Neural cell (in vitro differentiated cells): ENCODE results near the gene ZSWIM5. TPM values are rescaled to one million over a fixed set of nuclear protein-coding genes. Genes with fewer than 3 reads are reported as not detected.

Experiments used
- H2AFZ ChIP-seq: fragments of 200-600, 300-800 bp; sonication (generic), shearing (Covaris generic); 2 replicates; pipeline ENCODE4 v1.6.0; 2014; ENCODE audit warnings: low read depth, mild to moderate bottlenecking, antibody characterized with exemption, low read length, moderate library complexity
- H3F3A ChIP-seq: fragments of 200-600 bp; shearing (Covaris generic); 2 replicates; pipeline ENCODE4 v1.6.1; 2016; ENCODE audit warnings: mild to moderate bottlenecking, moderate library complexity, mixed read lengths, antibody characterized with exemption, low read length; ENCODE audit not compliant: insufficient read depth, poor library complexity, severe bottlenecking
- H3K27ac ChIP-seq: fragments of 200-600, 300-800 bp; sonication (generic), shearing (Covaris generic); 2 replicates; pipeline ENCODE4 v1.5.1; 2014; ENCODE audit warnings: mild to moderate bottlenecking, low read length, moderate library complexity
- H3K27me3 ChIP-seq: fragments of 300-800, 200-600 bp; sonication (generic), shearing (Covaris generic); 2 replicates; pipeline ENCODE4 v1.6.0; 2014; ENCODE audit warnings: mild to moderate bottlenecking, low read depth, low read length, moderate library complexity; ENCODE audit not compliant: insufficient read depth
- H3K36me3 ChIP-seq: fragments of 300-800, 200-600 bp; sonication (generic), shearing (Covaris generic); 2 replicates; pipeline ENCODE4 v1.5.1; 2014; ENCODE audit warnings: mild to moderate bottlenecking, antibody characterized with exemption, low read length, moderate library complexity; ENCODE audit not compliant: insufficient read depth
- H3K4me2 ChIP-seq: fragments of 300-800, 200-600 bp; sonication (generic), shearing (Covaris generic); 2 replicates; pipeline ENCODE4 v1.6.0; 2014; ENCODE audit warnings: mild to moderate bottlenecking, low read length
- H3K4me3 ChIP-seq: fragments of 300-800, 200-600 bp; sonication (generic), shearing (Covaris generic); 2 replicates; pipeline ENCODE4 v1.5.1; 2014; ENCODE audit warnings: mild to moderate bottlenecking, low read length, moderate library complexity
- H3K79me2 ChIP-seq: fragments of 200-600 bp; shearing (Covaris generic); replicated peaks from 2 replicates; pipeline ENCODE4 v1.6.0; 2014; ENCODE audit warnings: mild to moderate bottlenecking, low read length, moderate library complexity; ENCODE audit not compliant: insufficient read depth
- H3K9ac ChIP-seq: fragments of 300-800, 200-600 bp; sonication (generic), shearing (Covaris generic); 2 replicates; pipeline ENCODE4 v1.6.1; 2016; ENCODE audit warnings: mild to moderate bottlenecking, low read length, mixed read lengths
- H3K9me2 ChIP-seq: fragments of 200-600 bp; shearing (Covaris generic); 2 replicates; pipeline ENCODE4 v1.6.1; 2016; ENCODE audit warnings: mild to moderate bottlenecking, low read length, mixed read lengths; ENCODE audit not compliant: insufficient read depth
- H3K9me3 ChIP-seq: fragments of 200-600, 300-800 bp; sonication (generic), shearing (Covaris generic); 2 replicates; pipeline ENCODE4 v1.6.1; 2016; ENCODE audit warnings: mild to moderate bottlenecking, mixed run types, low read length, moderate library complexity, mixed read lengths
- H4K20me1 ChIP-seq: fragments of 200-600 bp; shearing (Covaris generic); 2 replicates; pipeline ENCODE4 v1.6.1; 2016; ENCODE audit warnings: mild to moderate bottlenecking, mixed run types; ENCODE audit not compliant: insufficient read depth
- EP300 ChIP-seq: fragments of 450-650 bp; conservative IDR thresholded peaks from 2 replicates; pipeline ENCODE4 v1.6.1; 2014; ENCODE audit warnings: antibody characterized with exemption, mild to moderate bottlenecking, moderate library complexity; ENCODE audit not compliant: poor library complexity, severe bottlenecking
- EZH2 ChIP-seq: fragments of 200-600, 300-800 bp; shearing (Covaris generic), sonication (generic); IDR thresholded peaks from 2 replicates; pipeline ENCODE4 v1.6.1; 2014; ENCODE audit warnings: antibody characterized with exemption, low read length, borderline replicate concordance, mild to moderate bottlenecking; ENCODE audit not compliant: insufficient read depth, poor library complexity, severe bottlenecking
- MXI1 ChIP-seq: fragments of 450-650 bp; conservative IDR thresholded peaks from 2 replicates; pipeline ENCODE4 v1.6.1; 2014; ENCODE audit warnings: antibody characterized with exemption, mild to moderate bottlenecking; ENCODE audit not compliant: poor library complexity, severe bottlenecking
- POLR2AphosphoS5 ChIP-seq: IDR thresholded peaks from 2 replicates; pipeline ENCODE4 v1.6.1; 2012
- RAD21 ChIP-seq: fragments of 450-650 bp; conservative IDR thresholded peaks from 2 replicates; pipeline ENCODE4 v1.6.1; 2014; ENCODE audit warnings: antibody characterized with exemption, mild to moderate bottlenecking, moderate library complexity
- SMC3 ChIP-seq: fragments of 450-650 bp; conservative IDR thresholded peaks from 2 replicates; pipeline ENCODE4 v1.6.1; 2014; ENCODE audit warnings: antibody characterized with exemption, mild to moderate bottlenecking, moderate library complexity; ENCODE audit not compliant: poor library complexity
- TAF1 ChIP-seq: IDR thresholded peaks from 2 replicates; pipeline ENCODE4 v1.6.1; 2012; ENCODE audit warnings: low read depth
- polyA plus RNA-seq: library from polyadenylated mRNA; depleted of rRNA; stranded (reverse); fragments of >200 nt; gene quantifications from 2 replicates; pipeline ENCODE4 v1.2.3, GENCODE V29; 2014
- TF ChIP-seq, protein P1 (sequence below): IDR thresholded peaks from 2 replicates; pipeline ENCODE4 v1.6.1; 2012; ENCODE audit warnings: borderline replicate concordance
- TF ChIP-seq, protein P2 (sequence below): fragments of 450-650 bp; IDR thresholded peaks from 2 replicates; pipeline ENCODE4 v1.5.1; 2014; ENCODE audit warnings: antibody characterized with exemption, mild to moderate bottlenecking, moderate library complexity; ENCODE audit not compliant: poor library complexity, severe bottlenecking

The ZSWIM5 gene
- polyA plus RNA-seq, 1 donor from 2014 or later: 27.2 TPM

DNA sequence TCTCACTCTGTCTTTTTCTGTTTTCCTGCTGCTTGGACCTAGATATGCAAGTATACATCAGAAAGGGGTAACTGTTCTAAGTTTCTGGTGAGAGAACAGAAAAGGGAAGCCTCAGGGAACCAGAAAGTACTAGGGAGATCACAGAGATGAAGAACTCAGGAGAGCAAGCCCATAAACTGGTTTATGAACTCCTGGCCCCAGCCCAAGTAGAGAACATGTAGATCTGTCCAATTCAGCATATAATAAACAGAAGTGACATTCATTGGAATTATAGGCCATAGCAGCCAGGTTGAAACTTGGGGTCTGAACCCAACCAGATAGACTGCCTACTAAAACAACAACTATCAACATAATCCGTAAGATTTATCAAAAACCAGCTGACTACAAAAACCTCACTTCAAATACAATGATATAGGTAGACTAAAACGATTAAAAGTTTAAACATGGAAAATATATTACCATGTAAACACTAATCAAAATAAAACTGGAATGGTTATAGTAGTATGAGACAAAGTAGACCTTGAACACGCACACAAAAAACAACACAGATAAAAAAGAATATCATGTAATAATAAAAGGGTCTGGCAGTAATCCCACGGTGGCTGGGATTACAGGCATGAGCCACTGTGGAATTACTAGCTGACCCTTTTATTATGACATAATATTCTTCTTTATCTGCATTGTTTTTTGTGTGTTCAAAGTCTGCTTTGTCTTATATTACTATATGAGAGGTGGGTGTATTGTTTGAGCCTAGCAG is 65.0 kb downstream of the ZSWIM5 start:
- Histone ChIP-seq H3K9me3 (no peaks in the 10 kb centered on the region), H3K4me3 (no peak overlapping the region), H4K20me1 (no peaks in the 10 kb centered on the region), H3K79me2 (peaks cover 3% of the 10 kb centered on the region), H3K4me2 (no peak overlapping the region), H3K27me3 (no peaks in the 10 kb centered on the region), H3K9ac (no peak overlapping the region), H3F3A (no peaks in the 10 kb centered on the region), H3K36me3 (no peaks in the 10 kb centered on the region), H2AFZ (no peak overlapping the region), H3K9me2 (no peaks in the 10 kb centered on the region), H3K27ac (no peak overlapping the region)
- TF ChIP-seq POLR2AphosphoS5 (no peak), SMC3 (no peak), EZH2 (no peak), MXI1 (no peak), TAF1 (no peak), RAD21 (no peak), EP300 (no peak)
- TF ChIP-seq, protein P1, sequence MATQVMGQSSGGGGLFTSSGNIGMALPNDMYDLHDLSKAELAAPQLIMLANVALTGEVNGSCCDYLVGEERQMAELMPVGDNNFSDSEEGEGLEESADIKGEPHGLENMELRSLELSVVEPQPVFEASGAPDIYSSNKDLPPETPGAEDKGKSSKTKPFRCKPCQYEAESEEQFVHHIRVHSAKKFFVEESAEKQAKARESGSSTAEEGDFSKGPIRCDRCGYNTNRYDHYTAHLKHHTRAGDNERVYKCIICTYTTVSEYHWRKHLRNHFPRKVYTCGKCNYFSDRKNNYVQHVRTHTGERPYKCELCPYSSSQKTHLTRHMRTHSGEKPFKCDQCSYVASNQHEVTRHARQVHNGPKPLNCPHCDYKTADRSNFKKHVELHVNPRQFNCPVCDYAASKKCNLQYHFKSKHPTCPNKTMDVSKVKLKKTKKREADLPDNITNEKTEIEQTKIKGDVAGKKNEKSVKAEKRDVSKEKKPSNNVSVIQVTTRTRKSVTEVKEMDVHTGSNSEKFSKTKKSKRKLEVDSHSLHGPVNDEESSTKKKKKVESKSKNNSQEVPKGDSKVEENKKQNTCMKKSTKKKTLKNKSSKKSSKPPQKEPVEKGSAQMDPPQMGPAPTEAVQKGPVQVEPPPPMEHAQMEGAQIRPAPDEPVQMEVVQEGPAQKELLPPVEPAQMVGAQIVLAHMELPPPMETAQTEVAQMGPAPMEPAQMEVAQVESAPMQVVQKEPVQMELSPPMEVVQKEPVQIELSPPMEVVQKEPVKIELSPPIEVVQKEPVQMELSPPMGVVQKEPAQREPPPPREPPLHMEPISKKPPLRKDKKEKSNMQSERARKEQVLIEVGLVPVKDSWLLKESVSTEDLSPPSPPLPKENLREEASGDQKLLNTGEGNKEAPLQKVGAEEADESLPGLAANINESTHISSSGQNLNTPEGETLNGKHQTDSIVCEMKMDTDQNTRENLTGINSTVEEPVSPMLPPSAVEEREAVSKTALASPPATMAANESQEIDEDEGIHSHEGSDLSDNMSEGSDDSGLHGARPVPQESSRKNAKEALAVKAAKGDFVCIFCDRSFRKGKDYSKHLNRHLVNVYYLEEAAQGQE: no peak
- TF ChIP-seq, protein P2, sequence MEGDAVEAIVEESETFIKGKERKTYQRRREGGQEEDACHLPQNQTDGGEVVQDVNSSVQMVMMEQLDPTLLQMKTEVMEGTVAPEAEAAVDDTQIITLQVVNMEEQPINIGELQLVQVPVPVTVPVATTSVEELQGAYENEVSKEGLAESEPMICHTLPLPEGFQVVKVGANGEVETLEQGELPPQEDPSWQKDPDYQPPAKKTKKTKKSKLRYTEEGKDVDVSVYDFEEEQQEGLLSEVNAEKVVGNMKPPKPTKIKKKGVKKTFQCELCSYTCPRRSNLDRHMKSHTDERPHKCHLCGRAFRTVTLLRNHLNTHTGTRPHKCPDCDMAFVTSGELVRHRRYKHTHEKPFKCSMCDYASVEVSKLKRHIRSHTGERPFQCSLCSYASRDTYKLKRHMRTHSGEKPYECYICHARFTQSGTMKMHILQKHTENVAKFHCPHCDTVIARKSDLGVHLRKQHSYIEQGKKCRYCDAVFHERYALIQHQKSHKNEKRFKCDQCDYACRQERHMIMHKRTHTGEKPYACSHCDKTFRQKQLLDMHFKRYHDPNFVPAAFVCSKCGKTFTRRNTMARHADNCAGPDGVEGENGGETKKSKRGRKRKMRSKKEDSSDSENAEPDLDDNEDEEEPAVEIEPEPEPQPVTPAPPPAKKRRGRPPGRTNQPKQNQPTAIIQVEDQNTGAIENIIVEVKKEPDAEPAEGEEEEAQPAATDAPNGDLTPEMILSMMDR: no peak

DNA sequence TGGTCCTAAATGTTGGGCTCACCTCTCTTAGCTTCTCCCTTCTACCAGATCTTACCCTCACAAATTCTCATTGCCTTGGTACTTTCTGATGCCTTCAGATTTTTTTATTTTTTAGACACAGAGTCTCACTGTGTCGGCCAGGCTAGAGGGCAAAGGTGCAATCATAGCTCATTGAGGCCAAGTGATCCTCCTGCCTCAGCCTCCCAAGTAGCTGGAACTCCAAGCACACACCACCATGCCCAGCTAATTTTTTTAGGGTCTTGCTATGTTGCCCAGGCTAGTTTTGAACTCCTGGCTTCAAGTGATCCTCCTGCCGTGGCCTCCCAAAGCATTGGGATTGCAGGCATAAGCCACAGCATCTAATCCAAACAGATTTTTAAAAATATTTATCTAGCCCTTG is 69.4 kb downstream of the ZSWIM5 start:
- no peaks in the 10 kb centered on the region for H3K9me3 ChIP-seq
- H2AFZ ChIP-seq: no peak overlapping the region
- no peak overlapping the region for H3K4me2 ChIP-seq
- no peaks in the 10 kb centered on the region for H3K27me3 ChIP-seq
- no peak overlapping the region for H3K9ac ChIP-seq
- no peaks in the 10 kb centered on the region for H4K20me1 ChIP-seq
- no peaks in the 10 kb centered on the region for H3K36me3 ChIP-seq
- no peaks in the 10 kb centered on the region for H3K79me2 ChIP-seq
- TF ChIP-seq EP300: no peak
- TF ChIP-seq MXI1: no peak
- no peak for TF ChIP-seq TAF1
- TF ChIP-seq, protein P2: no peak
- no peak for TF ChIP-seq RAD21
- no peak for TF ChIP-seq SMC3
- TF ChIP-seq POLR2AphosphoS5: no peak
- TF ChIP-seq, protein P1: no peak
- no peak for TF ChIP-seq EZH2
- H3K4me3 ChIP-seq: no peak overlapping the region
- no peaks in the 10 kb centered on the region for H3F3A ChIP-seq
- H3K9me2 ChIP-seq: no peaks in the 10 kb centered on the region
- no peak overlapping the region for H3K27ac ChIP-seq
